HCT116 (cell line): ENCODE data around the gene DDB1.

Source experiments
- CTCF ChIP-seq, 3 experiments: fragments of 200-600 bp in 1 of 3; sonication (generic) in 1 of 3; IDR thresholded peaks in 2 of 3; conservative IDR thresholded peaks in 1 of 3; 2 replicates each; pipeline ENCODE4 v1.5.1; 2012 to 2017; ENCODE audit warnings: low read depth in 2 of 3, low read length in 2 of 3, antibody characterized with exemption in 1 of 3, borderline replicate concordance in 1 of 3, control low read depth in 1 of 3, mild to moderate bottlenecking in 1 of 3, mixed read lengths in 1 of 3, mixed run types in 1 of 3, moderate library complexity in 1 of 3; ENCODE audit not compliant: insufficient read depth in 1 of 3
- EZH2 ChIP-seq: fragments of 200-600 bp; sonication (generic); IDR thresholded peaks from 2 replicates; pipeline ENCODE4 v1.6.1; 2017; ENCODE audit warnings: antibody characterized with exemption, mixed run types
- POLR2A ChIP-seq: IDR thresholded peaks from 2 replicates; pipeline ENCODE4 v1.7.0; 2011; ENCODE audit warnings: borderline replicate concordance; ENCODE audit not compliant: insufficient read depth, insufficient read length; ENCODE audit errors: extremely low read depth
- TCF7L2 ChIP-seq: IDR thresholded peaks from 2 replicates; pipeline ENCODE4 v1.7.0; 2011; ENCODE audit warnings: borderline replicate concordance, inconsistent platforms; ENCODE audit not compliant: insufficient read depth, insufficient read length; ENCODE audit errors: extremely low read depth

DNA sequence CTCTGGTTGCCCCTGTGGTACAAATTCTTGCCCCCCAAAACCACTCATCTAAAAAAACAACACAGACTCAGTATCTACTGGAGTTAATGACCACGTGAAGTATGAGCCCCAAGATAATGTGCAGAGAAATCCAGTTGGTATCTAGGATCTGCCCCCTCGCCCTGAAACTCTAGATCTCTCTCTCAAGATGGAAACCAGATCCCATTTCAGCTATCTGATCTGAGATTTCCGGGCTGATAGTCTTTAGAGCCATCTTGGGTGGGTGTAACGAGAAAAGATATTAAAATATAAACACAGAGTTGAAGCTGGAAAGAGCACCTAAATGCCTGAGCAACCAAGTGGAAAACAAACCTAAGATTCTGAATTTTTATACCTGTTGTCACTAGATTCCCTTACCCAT lies 23.8 kb downstream of the DDB1 start:
- TF ChIP-seq CTCF (IDR thresholded peaks at IDR 0.05 in 2 of 3, conservative IDR thresholded peaks at IDR 0.05 in 1 of 3; ENCODE audit: borderline replicate concordance in 1 of 3, insufficient read depth in 1 of 3, low read depth in 2 of 3, low read length in 2 of 3) (no peak), POLR2A (no peak), EZH2 (no peak), TCF7L2 (no peak)
